ENCODE data around the gene ELL2. TPM values are rescaled to one million over a fixed set of nuclear protein-coding genes. Genes with fewer than 3 reads are reported as not detected.

Gene ELL2
- total and polyA plus RNA-seq, 2 of the 13 experiments (the other 11 are each of a cell fraction or from before 2014, with no cell fraction given): 78.9 to 97.1 TPM

DNA sequence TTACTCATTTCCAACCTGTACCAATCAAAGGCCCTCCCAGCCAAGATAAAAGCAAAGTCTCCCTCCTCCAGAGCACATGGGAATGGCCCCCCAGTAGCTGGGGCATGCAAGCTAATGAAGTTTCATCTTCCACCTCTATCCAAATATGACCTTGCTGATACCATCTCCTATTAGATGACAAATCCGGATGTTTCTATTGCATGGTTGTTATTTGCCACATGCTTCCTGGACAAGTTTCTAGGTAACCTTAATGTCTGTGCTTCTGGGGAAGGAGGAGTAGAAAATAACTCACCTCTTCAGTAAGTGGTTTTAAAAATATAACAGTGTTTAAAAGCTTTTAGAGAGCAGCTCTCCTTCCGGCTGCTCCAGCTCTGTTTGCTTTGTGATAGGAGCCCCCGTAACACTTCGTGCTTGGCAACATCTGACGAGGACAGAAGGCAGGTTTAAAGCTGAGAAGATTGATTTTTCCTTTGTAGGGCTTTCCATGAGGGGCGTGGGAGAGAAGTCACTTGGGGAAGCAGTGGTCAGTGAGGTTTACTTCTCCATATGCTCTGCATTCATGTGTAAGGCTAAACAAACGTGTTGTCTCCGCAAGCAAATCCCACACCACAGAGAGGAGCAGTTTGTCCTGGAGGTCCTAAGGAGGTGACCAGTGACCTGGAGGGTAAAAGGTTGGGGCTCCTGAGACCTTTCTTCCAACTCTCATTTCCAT is 98.8 kb downstream of the ELL2 start (continued):
- TF ChIP-seq, protein P1, sequence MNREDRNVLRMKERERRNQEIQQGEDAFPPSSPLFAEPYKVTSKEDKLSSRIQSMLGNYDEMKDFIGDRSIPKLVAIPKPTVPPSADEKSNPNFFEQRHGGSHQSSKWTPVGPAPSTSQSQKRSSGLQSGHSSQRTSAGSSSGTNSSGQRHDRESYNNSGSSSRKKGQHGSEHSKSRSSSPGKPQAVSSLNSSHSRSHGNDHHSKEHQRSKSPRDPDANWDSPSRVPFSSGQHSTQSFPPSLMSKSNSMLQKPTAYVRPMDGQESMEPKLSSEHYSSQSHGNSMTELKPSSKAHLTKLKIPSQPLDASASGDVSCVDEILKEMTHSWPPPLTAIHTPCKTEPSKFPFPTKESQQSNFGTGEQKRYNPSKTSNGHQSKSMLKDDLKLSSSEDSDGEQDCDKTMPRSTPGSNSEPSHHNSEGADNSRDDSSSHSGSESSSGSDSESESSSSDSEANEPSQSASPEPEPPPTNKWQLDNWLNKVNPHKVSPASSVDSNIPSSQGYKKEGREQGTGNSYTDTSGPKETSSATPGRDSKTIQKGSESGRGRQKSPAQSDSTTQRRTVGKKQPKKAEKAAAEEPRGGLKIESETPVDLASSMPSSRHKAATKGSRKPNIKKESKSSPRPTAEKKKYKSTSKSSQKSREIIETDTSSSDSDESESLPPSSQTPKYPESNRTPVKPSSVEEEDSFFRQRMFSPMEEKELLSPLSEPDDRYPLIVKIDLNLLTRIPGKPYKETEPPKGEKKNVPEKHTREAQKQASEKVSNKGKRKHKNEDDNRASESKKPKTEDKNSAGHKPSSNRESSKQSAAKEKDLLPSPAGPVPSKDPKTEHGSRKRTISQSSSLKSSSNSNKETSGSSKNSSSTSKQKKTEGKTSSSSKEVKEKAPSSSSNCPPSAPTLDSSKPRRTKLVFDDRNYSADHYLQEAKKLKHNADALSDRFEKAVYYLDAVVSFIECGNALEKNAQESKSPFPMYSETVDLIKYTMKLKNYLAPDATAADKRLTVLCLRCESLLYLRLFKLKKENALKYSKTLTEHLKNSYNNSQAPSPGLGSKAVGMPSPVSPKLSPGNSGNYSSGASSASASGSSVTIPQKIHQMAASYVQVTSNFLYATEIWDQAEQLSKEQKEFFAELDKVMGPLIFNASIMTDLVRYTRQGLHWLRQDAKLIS (CRISPR knock-in tag; IDR thresholded peaks at IDR 0.05): 0 out of 2 replicates have a peak, but pooled peaks have one; percentile 58
- 0 out of 2 replicates have a peak, but pooled peaks have one; percentile 50 for TF ChIP-seq MEIS2 (CRISPR knock-in tag; IDR thresholded peaks at IDR 0.05)
- peak; percentile 77; the same call in 1 of the 2 replicates for TF ChIP-seq FOSL1 (CRISPR knock-in tag; IDR thresholded peaks at IDR 0.05; ENCODE audit: borderline replicate concordance)
- TF ChIP-seq PAF1 (CRISPR knock-in tag; IDR thresholded peaks at IDR 0.05): no peak
- TF ChIP-seq RXRB (CRISPR knock-in tag; IDR thresholded peaks at IDR 0.05; ENCODE audit: borderline replicate concordance): peak; percentile 87
- TF ChIP-seq, protein P2, sequence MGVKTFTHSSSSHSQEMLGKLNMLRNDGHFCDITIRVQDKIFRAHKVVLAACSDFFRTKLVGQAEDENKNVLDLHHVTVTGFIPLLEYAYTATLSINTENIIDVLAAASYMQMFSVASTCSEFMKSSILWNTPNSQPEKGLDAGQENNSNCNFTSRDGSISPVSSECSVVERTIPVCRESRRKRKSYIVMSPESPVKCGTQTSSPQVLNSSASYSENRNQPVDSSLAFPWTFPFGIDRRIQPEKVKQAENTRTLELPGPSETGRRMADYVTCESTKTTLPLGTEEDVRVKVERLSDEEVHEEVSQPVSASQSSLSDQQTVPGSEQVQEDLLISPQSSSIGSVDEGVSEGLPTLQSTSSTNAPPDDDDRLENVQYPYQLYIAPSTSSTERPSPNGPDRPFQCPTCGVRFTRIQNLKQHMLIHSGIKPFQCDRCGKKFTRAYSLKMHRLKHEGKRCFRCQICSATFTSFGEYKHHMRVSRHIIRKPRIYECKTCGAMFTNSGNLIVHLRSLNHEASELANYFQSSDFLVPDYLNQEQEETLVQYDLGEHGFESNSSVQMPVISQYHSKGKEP (CRISPR knock-in tag; IDR thresholded peaks at IDR 0.05): no peak
- TF ChIP-seq SETDB1 (CRISPR knock-in tag; IDR thresholded peaks at IDR 0.05; ENCODE audit: borderline replicate concordance): no peak
- TF ChIP-seq RXRA (CRISPR knock-in tag; IDR thresholded peaks at IDR 0.05): no peak; the same call in 1 of the 2 replicates
- TF ChIP-seq ZNF678 (CRISPR knock-in tag; IDR thresholded peaks at IDR 0.05): no peak
- TF ChIP-seq ZNF614 (CRISPR knock-in tag; IDR thresholded peaks at IDR 0.05; ENCODE audit: borderline replicate concordance): peak; percentile 86; the same call in 1 of the 2 replicates
- TF ChIP-seq KDM2A (CRISPR knock-in tag; IDR thresholded peaks at IDR 0.05; ENCODE audit: borderline replicate concordance, low read depth): no peak
- TF ChIP-seq HDAC2 (CRISPR knock-in tag; IDR thresholded peaks at IDR 0.05): peak; percentile 96
- TF ChIP-seq TEAD3 (CRISPR knock-in tag; optimal IDR thresholded peaks at IDR 0.05; ENCODE audit: borderline replicate concordance): peak; percentile 65
- peak; percentile 86 for TF ChIP-seq SIX4 (CRISPR knock-in tag; IDR thresholded peaks at IDR 0.05)
- no peak for TF ChIP-seq ZNF274 (CRISPR knock-in tag; IDR thresholded peaks at IDR 0.05)
- no peak for TF ChIP-seq ZBTB3 (CRISPR knock-in tag; IDR thresholded peaks at IDR 0.05; ENCODE audit: borderline replicate concordance, low read depth)
- TF ChIP-seq SOX5 (CRISPR knock-in tag; IDR thresholded peaks at IDR 0.05; ENCODE audit: borderline replicate concordance): peak; percentile 83
- TF ChIP-seq ZNF44 (CRISPR knock-in tag; IDR thresholded peaks at IDR 0.05): no peak
- TF ChIP-seq BHLHE40 (IDR thresholded peaks at IDR 0.05; ENCODE audit: low read length): no peak
- no peak for TF ChIP-seq KDM3A (CRISPR knock-in tag; IDR thresholded peaks at IDR 0.05; ENCODE audit: low read depth)
- TF ChIP-seq SRF (IDR thresholded peaks at IDR 0.05; ENCODE audit: low read depth, low read length): no peak
- TF ChIP-seq, protein P3, sequence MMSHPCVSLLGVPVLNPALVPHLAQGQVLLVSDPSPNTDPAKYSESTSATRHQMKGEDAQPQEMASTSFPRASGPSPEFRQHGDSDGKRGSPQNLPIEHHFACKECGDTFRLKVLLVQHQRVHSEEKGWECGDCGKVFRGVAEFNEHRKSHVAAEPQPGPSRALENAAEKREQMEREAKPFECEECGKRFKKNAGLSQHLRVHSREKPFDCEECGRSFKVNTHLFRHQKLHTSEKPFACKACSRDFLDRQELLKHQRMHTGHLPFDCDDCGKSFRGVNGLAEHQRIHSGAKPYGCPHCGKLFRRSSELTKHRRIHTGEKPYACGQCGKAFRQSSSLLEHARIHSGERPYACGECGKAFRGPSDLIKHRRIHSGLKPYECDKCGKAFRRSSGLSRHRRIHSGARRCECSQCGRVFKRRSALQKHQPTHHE (CRISPR knock-in tag; IDR thresholded peaks at IDR 0.05; ENCODE audit: borderline replicate concordance): no peak
- TF ChIP-seq HOXA3 (CRISPR knock-in tag; IDR thresholded peaks at IDR 0.05): peak; percentile 26; the same call in 1 of the 2 replicates

Measured in HepG2 (cell line).